ENCODE data around the gene RPS19BP1. TPM values are rescaled to one million over a fixed set of nuclear protein-coding genes. Genes with fewer than 3 reads are reported as not detected.
"Not testable (repeated sequence)": the region's sequence is repeated elsewhere in the genome, so short reads cannot be mapped to it uniquely, and the experiment has no call there.

Gene RPS19BP1
- total RNA-seq, 1 donor from 2014 or later, result 67.9 TPM

DNA sequence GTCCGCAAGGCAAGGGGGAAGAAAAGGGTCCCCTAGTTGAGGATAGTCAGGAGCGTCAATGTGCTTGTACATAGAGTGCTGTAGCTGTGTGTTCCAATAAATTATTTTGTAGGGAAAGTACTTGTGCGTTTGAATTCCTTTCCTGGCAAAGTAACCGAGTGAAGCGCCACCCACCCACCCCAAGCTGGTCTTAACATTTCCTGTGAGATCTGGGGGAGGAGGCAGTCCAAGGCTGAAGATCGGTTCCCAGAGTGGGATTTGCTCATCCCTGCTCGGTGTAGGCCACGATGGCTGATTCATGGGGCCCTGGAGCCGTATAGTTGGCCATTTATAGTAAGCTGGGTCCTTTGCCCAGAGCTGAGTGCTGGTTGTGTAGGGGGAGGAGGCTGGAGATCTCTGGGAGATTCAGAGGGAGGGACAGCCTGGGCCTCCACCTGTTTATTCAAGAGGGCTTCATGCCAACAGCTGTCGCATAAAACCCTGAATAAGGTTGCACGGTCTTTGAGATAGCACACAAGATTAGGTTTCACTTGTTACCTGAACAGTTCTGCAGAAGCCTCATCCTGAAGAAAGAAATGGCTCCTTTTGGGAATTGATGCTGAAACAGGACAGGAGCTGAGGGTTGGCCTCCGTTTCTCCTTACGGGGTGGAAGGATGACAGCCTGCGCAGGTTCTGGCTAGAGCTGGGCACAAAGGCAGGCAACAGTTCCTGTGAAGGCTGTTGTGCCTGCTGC lies 9.8 kb downstream of the RPS19BP1 start:
- no peak for ATAC-seq
- DNase-seq, result peak; percentile 28
- peak overlapping the region; percentile 100 for H3K27ac ChIP-seq
- peaks cover 74% of the 10 kb centered on the region for H3K4me1 ChIP-seq
- peak overlapping the region; percentile 100 for H3K4me3 ChIP-seq
- H3K36me3 ChIP-seq, result peaks cover 51% of the 10 kb centered on the region
- H3K9me3 ChIP-seq, result no peaks in the 10 kb centered on the region
- TF ChIP-seq, protein P1, sequence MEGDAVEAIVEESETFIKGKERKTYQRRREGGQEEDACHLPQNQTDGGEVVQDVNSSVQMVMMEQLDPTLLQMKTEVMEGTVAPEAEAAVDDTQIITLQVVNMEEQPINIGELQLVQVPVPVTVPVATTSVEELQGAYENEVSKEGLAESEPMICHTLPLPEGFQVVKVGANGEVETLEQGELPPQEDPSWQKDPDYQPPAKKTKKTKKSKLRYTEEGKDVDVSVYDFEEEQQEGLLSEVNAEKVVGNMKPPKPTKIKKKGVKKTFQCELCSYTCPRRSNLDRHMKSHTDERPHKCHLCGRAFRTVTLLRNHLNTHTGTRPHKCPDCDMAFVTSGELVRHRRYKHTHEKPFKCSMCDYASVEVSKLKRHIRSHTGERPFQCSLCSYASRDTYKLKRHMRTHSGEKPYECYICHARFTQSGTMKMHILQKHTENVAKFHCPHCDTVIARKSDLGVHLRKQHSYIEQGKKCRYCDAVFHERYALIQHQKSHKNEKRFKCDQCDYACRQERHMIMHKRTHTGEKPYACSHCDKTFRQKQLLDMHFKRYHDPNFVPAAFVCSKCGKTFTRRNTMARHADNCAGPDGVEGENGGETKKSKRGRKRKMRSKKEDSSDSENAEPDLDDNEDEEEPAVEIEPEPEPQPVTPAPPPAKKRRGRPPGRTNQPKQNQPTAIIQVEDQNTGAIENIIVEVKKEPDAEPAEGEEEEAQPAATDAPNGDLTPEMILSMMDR (IDR thresholded peaks at IDR 0.05), result no peak
- intact Hi-C loops (cut with DNase I), result no loop called here
- no peaks in the 10 kb centered on the region for H3K27me3 ChIP-seq (ENCODE audit: low read depth)

DNA sequence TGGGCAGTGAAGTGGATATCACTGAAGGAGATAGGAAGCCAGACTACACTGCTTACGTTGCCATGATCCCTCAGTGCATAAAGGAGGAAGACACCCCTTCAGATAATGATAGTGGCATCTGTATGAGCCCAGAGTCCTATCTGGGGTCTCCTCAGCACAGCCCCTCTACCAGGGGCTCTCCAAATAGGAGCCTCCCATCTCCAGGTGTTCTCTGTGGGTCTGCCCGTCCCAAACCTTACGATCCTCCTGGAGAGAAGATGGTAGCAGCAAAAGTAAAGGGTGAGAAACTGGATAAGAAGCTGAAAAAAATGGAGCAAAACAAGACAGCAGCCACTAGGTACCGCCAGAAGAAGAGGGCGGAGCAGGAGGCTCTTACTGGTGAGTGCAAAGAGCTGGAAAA lies 10.5 kb downstream of the RPS19BP1 start:
- Histone ChIP-seq H3K4me1 (peaks cover 67% of the 10 kb centered on the region), H3K4me3 (peak overlapping the region; percentile 100), H3K27ac (peak overlapping the region; percentile 100), H3K36me3 (peaks cover 47% of the 10 kb centered on the region)
- DNase-seq, result peak; percentile 6
- intact Hi-C loops (cut with DNase I); H3K9me3 ChIP-seq; ATAC-seq; H3K27me3 ChIP-seq (ENCODE audit: low read depth): not testable (repeated sequence)

DNA sequence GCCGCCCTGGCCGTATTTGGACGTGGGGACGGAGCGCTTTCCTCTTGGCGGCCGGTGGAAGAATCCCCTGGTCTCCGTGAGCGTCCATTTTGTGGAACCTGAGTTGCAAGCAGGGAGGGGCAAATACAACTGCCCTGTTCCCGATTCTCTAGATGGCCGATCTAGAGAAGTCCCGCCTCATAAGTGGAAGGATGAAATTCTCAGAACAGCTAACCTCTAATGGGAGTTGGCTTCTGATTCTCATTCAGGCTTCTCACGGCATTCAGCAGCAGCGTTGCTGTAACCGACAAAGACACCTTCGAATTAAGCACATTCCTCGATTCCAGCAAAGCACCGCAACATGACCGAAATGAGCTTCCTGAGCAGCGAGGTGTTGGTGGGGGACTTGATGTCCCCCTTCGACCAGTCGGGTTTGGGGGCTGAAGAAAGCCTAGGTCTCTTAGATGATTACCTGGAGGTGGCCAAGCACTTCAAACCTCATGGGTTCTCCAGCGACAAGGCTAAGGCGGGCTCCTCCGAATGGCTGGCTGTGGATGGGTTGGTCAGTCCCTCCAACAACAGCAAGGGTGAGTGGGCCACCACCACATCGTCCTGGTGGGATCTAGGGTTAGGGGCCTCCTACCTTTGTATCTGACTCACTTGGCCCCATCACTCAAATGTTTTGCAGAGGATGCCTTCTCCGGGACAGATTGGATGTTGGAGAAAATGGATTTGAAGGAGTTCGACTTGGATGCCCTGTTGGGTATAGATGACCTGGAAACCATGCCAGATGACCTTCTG lies 11.3 kb downstream of the RPS19BP1 start:
- H3K9me3 ChIP-seq; intact Hi-C loops (cut with DNase I); ATAC-seq; H3K27me3 ChIP-seq (ENCODE audit: low read depth): not testable (repeated sequence)
- peak; percentile 41 for DNase-seq
- peaks cover 60% of the 10 kb centered on the region for H3K4me1 ChIP-seq
- peak overlapping the region; percentile 100 for H3K4me3 ChIP-seq
- peak overlapping the region; percentile 100 for H3K27ac ChIP-seq
- H3K36me3 ChIP-seq, result peaks cover 48% of the 10 kb centered on the region

DNA sequence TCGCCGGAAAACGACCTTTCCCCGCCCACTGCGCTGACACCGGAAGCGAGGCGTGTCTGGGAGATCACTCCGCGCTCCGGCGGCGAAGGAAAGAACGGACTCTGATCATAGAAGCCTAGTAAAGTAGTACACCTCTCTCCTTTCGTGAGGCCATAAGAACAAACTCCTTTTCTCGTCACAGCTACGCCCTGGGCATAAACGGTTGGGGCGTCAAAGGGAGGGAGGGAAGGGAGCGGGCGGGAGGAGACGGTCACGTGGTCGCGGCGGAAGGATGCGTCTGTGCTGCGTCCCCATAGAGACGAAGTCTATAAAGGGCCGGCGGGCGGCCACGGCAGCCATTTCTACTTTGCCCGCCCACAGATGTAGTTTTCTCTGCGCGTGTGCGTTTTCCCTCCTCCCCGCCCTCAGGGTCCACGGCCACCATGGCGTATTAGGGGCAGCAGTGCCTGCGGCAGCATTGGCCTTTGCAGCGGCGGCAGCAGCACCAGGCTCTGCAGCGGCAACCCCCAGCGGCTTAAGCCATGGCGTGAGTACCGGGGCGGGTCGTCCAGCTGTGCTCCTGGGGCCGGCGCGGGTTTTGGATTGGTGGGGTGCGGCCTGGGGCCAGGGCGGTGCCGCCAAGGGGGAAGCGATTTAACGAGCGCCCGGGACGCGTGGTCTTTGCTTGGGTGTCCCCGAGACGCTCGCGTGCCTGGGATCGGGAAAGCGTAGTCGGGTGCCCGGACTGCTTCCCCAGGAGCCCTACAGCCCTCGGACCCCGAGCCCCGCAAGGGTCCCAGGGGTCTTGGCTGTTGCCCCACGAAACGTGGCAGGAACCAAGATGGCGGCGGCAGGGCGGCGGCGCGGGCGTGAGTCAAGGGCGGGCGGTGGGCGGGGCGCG lies 12.1 kb downstream of the RPS19BP1 start, which contains the start of gene ATF4:
Gene ATF4 (plus strand): TSS at position 337 of the 880 bp plus-strand sequence. CDS start 884 bp downstream, outside the sequence.
- peak within 1 kb of the TSS; percentile 100 for H3K27ac ChIP-seq
- intact Hi-C loops (cut with DNase I), result no loop called here
- peaks cover 53% of the 10 kb centered on the region for H3K4me1 ChIP-seq
- H3K36me3 ChIP-seq, result peaks cover 55% of the 10 kb centered on the region
- DNase-seq (peak; percentile 94), ATAC-seq (peak; percentile 79 to 89)
- H3K27me3 ChIP-seq (ENCODE audit: low read depth), result no peaks in the 10 kb centered on the region
- peak within 1 kb of the TSS; percentile 100 for H3K4me3 ChIP-seq
- TF ChIP-seq, protein P1 (IDR thresholded peaks at IDR 0.05), result no peak
- H3K9me3 ChIP-seq, result no peaks in the 10 kb centered on the region

DNA sequence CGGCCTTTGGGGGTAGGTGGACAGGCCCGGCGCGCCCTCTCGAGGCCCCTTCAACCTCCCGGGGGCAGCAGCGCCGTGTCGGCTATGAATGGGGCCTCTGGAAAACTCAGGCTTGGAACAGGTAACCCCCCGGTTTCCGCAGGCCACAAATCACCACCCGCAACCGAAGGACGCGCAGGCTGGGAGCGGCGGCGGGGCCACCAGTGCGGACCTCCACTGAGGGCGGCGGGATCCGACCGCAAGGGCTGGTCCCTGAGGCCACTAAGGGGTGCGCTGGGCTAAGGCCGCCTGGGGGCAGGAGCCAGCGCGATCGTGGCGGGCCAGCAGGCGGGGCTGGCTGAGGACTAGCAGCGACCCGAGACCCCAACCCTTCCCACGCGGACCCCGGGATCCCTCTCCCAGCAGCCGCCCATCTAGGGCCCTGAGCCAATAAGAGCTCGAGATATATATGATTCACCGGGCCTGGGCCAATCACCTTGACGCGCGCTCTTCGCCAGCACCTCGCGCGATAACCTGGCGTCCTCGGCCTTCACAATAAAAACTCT lies 12.8 kb downstream of the RPS19BP1 start:
- DNase-seq (peak; percentile 99), ATAC-seq (peak; percentile 95)
- H3K4me1 ChIP-seq, result peaks cover 46% of the 10 kb centered on the region
- no peaks in the 10 kb centered on the region for H3K9me3 ChIP-seq
- intact Hi-C loops (cut with DNase I), result no loop called here
- H3K36me3 ChIP-seq, result peaks cover 55% of the 10 kb centered on the region
- TF ChIP-seq, protein P1 (IDR thresholded peaks at IDR 0.05), result peak; percentile 41
- H3K27me3 ChIP-seq (ENCODE audit: low read depth), result no peaks in the 10 kb centered on the region
- H3K27ac ChIP-seq, result peak overlapping the region; percentile 100
- peak overlapping the region; percentile 100 for H3K4me3 ChIP-seq

Measured in lower lobe of right lung (tissue), 2 donors.